GM23338 (cell line): Measurements from ENCODE around the gene RNF20. TPM values are rescaled to one million over a fixed set of nuclear protein-coding genes. Genes with fewer than 3 reads are reported as not detected.

Experiments
- ATAC-seq: fragments of 200-7000 bp; cut with Tn5 transposase; 3 replicates; pipeline ENCODE4 v1.9.1; 2020
- DNase-seq: peaks from one replicate; pipeline ENCODE4 v3.0.0-alpha.2; 2015; ENCODE audit warnings: low spot score
- H2AFZ ChIP-seq: fragments of 200-600 bp; sonication (generic); 2 replicates; pipeline ENCODE4 v1.8.0; 2016; ENCODE audit warnings: antibody characterized with exemption, mild to moderate bottlenecking, moderate library complexity
- H3F3A ChIP-seq: fragments of 200-600 bp; sonication (generic); replicated peaks from 2 replicates; pipeline ENCODE4 v1.8.0; 2017; ENCODE audit warnings: antibody characterized with exemption, mixed run types, low read depth
- H3K27ac ChIP-seq: fragments of 200-600 bp; sonication (generic); 2 replicates; pipeline ENCODE4 v1.6.1; 2016; ENCODE audit warnings: low read depth
- H3K27me3 ChIP-seq: fragments of 200-600 bp; sonication (generic); 2 replicates; pipeline ENCODE4 v1.8.0; 2016; ENCODE audit warnings: mild to moderate bottlenecking, mixed run types, moderate library complexity; ENCODE audit not compliant: insufficient read depth
- H3K36me3 ChIP-seq: fragments of 200-600 bp; sonication (generic); 2 replicates; pipeline ENCODE4 v1.8.0; 2016; ENCODE audit warnings: mild to moderate bottlenecking; ENCODE audit not compliant: insufficient read depth
- H3K4me1 ChIP-seq: fragments of 200-600 bp; sonication (generic); 2 replicates; pipeline ENCODE4 v1.8.0; 2016; ENCODE audit warnings: mild to moderate bottlenecking, moderate library complexity; ENCODE audit not compliant: insufficient read depth
- H3K4me2 ChIP-seq: fragments of 200-600 bp; sonication (generic); 2 replicates; pipeline ENCODE4 v1.7.1; 2017; ENCODE audit warnings: mixed run types
- H3K4me3 ChIP-seq: fragments of 200-600 bp; sonication (generic); 2 replicates; pipeline ENCODE4 v1.6.1; 2016; ENCODE audit warnings: mixed run types
- H3K79me2 ChIP-seq: fragments of 200-600 bp; sonication (generic); replicated peaks from 2 replicates; pipeline ENCODE4 v1.8.0; 2017; ENCODE audit warnings: mild to moderate bottlenecking; ENCODE audit not compliant: insufficient read depth
- H3K9me2 ChIP-seq: fragments of 200-600 bp; sonication (generic); 2 replicates; pipeline ENCODE4 v1.8.0; 2017; ENCODE audit not compliant: insufficient read depth
- H4K20me1 ChIP-seq: fragments of 200-600 bp; sonication (generic); replicated peaks from 2 replicates; pipeline ENCODE4 v1.8.0; 2017; ENCODE audit warnings: mild to moderate bottlenecking; ENCODE audit not compliant: insufficient read depth
- H3K27ac Mint-ChIP-seq: 2 replicates; pipeline ENCODE4 v1.8.0; 2020; ENCODE audit warnings: inconsistent platforms, mild to moderate bottlenecking, moderate library complexity, mixed read lengths
- H3K27me3 Mint-ChIP-seq: 3 replicates; pipeline ENCODE4 v1.8.0; 2022; ENCODE audit warnings: low read depth, mild to moderate bottlenecking, moderate library complexity, mixed read lengths, inconsistent platforms; ENCODE audit not compliant: insufficient read depth, poor library complexity
- H3K36me3 Mint-ChIP-seq: 3 replicates; pipeline ENCODE4 v1.8.0; 2021; ENCODE audit warnings: low read depth, mild to moderate bottlenecking, inconsistent platforms, moderate library complexity, mixed read lengths
- H3K4me1 Mint-ChIP-seq: 3 replicates; pipeline ENCODE4 v1.8.0; 2020; ENCODE audit warnings: mild to moderate bottlenecking, inconsistent platforms, mixed read lengths
- H3K4me3 Mint-ChIP-seq: 3 replicates; pipeline ENCODE4 v1.8.0; 2021; ENCODE audit warnings: moderate library complexity, mild to moderate bottlenecking, inconsistent platforms, mixed read lengths
- H3K9me3 Mint-ChIP-seq: 3 replicates; pipeline ENCODE4 v1.8.0; 2020; ENCODE audit warnings: moderate library complexity, mild to moderate bottlenecking, inconsistent platforms, mixed read lengths
- CREB1 ChIP-seq: fragments of 250-450 bp; sonication (Bioruptor Pico); IDR thresholded peaks from 2 replicates; pipeline ENCODE4 v1.5.0; 2020; ENCODE audit warnings: low read depth, mild to moderate bottlenecking, moderate library complexity
- EZH2 ChIP-seq: fragments of 200-600 bp; sonication (generic); IDR thresholded peaks from one replicate; pipeline ENCODE4 v1.8.0; 2017; ENCODE audit warnings: antibody characterized with exemption, mild to moderate bottlenecking, low read depth; ENCODE audit not compliant: unreplicated experiment
- EZH2phosphoT487 ChIP-seq: fragments of 200-600 bp; sonication (generic); IDR thresholded peaks from one replicate; pipeline ENCODE4 v1.8.1; 2018; ENCODE audit warnings: antibody characterized with exemption; ENCODE audit not compliant: unreplicated experiment
- JUNB ChIP-seq: IDR thresholded peaks from one replicate; pipeline ENCODE4 v1.6.1; 2016; ENCODE audit warnings: antibody characterized with exemption; ENCODE audit not compliant: unreplicated experiment
- POLR2AphosphoS5 ChIP-seq: IDR thresholded peaks from 2 replicates; pipeline ENCODE4 v1.6.1; 2016; ENCODE audit warnings: antibody characterized with exemption, low read depth
- STAT1 ChIP-seq: IDR thresholded peaks from one replicate; pipeline ENCODE4 v1.6.1; 2016; ENCODE audit warnings: antibody characterized with exemption; ENCODE audit not compliant: unreplicated experiment
- ZNF114 ChIP-seq: fragments of 250-450 bp; sonication (Bioruptor Pico); IDR thresholded peaks from 2 replicates; pipeline ENCODE4 v1.5.0; 2020; ENCODE audit warnings: mild to moderate bottlenecking, moderate library complexity
- ZNF331 ChIP-seq: fragments of 250-450 bp; sonication (Bioruptor Pico); IDR thresholded peaks from 2 replicates; pipeline ENCODE4 v1.5.0; 2020; ENCODE audit warnings: low read depth, mild to moderate bottlenecking, moderate library complexity
- polyA plus RNA-seq: library from polyadenylated mRNA; unstranded; fragments of >200 nt; fragmentation: Nextera tagmentation; extraction: Ambion mirVana; gene quantifications from 2 replicates; pipeline ENCODE4 v1.2.1, GENCODE V29; 2016
- total RNA-seq: library from RNA; depleted of rRNA; stranded (reverse); fragments of >200 nt; shearing (Covaris generic); gene quantifications from 2 replicates; pipeline ENCODE4 v1.2.3, GENCODE V29; 2014
- TF ChIP-seq, protein P1 (sequence below), 2 experiments: fragments of 200-600 bp in 1 of 2; sonication (generic) in 1 of 2; conservative IDR thresholded peaks; 2 replicates each; pipeline versions ENCODE4 v1.5.1 to v1.6.1; 2016 to 2017; ENCODE audit warnings: antibody characterized with exemption in 2 of 2, low read depth in 2 of 2, mild to moderate bottlenecking in 2 of 2, moderate library complexity in 1 of 2
- TF ChIP-seq, protein P2 (sequence below): fragments of 250-450 bp; sonication (Bioruptor Pico); IDR thresholded peaks from 2 replicates; pipeline ENCODE4 v1.5.0; 2020; ENCODE audit warnings: mild to moderate bottlenecking, moderate library complexity
- TF ChIP-seq, protein P3 (sequence below): IDR thresholded peaks from 2 replicates; pipeline ENCODE4 v1.6.1; 2016; ENCODE audit warnings: antibody characterized with exemption

Gene RNF20
- total and polyA plus RNA-seq, 2 experiments from 2014 or later, result 33.6 to 36.2 TPM

- H4K20me1 ChIP-seq, result no peaks in the 10 kb centered on the region
- Mint-ChIP-seq H3K36me3 (no peaks in the 10 kb centered on the region), H3K4me3 (no peak overlapping the region), H3K4me1 (peaks cover 7% of the 10 kb centered on the region), H3K9me3 (no peaks in the 10 kb centered on the region; the same call in 2 of the 3 replicates), H3K27ac (no peak overlapping the region), H3K27me3 (no peaks in the 10 kb centered on the region)
- H3F3A ChIP-seq, result no peaks in the 10 kb centered on the region
- H3K4me2 ChIP-seq, result no peak overlapping the region
- H3K36me3 ChIP-seq, result no peaks in the 10 kb centered on the region
- H3K4me1 ChIP-seq, result no peaks in the 10 kb centered on the region; the same call in 1 of the 2 replicates
- no peaks in the 10 kb centered on the region for H3K79me2 ChIP-seq
- peaks cover 10% of the 10 kb centered on the region; the same call in 1 of the 2 replicates for H3K9me2 ChIP-seq
- no peak for DNase-seq
- no peak for ATAC-seq
- H3K27me3 ChIP-seq, result no peaks in the 10 kb centered on the region
- peak overlapping the region; percentile 33; the same call in 1 of the 2 replicates for H2AFZ ChIP-seq
- H3K4me3 ChIP-seq, result no peak overlapping the region
- H3K27ac ChIP-seq, result peak overlapping the region; percentile 39; the same call in 1 of the 2 replicates
- TF ChIP-seq, protein P1, sequence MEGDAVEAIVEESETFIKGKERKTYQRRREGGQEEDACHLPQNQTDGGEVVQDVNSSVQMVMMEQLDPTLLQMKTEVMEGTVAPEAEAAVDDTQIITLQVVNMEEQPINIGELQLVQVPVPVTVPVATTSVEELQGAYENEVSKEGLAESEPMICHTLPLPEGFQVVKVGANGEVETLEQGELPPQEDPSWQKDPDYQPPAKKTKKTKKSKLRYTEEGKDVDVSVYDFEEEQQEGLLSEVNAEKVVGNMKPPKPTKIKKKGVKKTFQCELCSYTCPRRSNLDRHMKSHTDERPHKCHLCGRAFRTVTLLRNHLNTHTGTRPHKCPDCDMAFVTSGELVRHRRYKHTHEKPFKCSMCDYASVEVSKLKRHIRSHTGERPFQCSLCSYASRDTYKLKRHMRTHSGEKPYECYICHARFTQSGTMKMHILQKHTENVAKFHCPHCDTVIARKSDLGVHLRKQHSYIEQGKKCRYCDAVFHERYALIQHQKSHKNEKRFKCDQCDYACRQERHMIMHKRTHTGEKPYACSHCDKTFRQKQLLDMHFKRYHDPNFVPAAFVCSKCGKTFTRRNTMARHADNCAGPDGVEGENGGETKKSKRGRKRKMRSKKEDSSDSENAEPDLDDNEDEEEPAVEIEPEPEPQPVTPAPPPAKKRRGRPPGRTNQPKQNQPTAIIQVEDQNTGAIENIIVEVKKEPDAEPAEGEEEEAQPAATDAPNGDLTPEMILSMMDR (conservative IDR thresholded peaks at IDR 0.05; ENCODE audit: low read depth in 2 of 2), result no peak
- no peak for TF ChIP-seq CREB1 (CRISPR knock-in tag)
- TF ChIP-seq, protein P2, sequence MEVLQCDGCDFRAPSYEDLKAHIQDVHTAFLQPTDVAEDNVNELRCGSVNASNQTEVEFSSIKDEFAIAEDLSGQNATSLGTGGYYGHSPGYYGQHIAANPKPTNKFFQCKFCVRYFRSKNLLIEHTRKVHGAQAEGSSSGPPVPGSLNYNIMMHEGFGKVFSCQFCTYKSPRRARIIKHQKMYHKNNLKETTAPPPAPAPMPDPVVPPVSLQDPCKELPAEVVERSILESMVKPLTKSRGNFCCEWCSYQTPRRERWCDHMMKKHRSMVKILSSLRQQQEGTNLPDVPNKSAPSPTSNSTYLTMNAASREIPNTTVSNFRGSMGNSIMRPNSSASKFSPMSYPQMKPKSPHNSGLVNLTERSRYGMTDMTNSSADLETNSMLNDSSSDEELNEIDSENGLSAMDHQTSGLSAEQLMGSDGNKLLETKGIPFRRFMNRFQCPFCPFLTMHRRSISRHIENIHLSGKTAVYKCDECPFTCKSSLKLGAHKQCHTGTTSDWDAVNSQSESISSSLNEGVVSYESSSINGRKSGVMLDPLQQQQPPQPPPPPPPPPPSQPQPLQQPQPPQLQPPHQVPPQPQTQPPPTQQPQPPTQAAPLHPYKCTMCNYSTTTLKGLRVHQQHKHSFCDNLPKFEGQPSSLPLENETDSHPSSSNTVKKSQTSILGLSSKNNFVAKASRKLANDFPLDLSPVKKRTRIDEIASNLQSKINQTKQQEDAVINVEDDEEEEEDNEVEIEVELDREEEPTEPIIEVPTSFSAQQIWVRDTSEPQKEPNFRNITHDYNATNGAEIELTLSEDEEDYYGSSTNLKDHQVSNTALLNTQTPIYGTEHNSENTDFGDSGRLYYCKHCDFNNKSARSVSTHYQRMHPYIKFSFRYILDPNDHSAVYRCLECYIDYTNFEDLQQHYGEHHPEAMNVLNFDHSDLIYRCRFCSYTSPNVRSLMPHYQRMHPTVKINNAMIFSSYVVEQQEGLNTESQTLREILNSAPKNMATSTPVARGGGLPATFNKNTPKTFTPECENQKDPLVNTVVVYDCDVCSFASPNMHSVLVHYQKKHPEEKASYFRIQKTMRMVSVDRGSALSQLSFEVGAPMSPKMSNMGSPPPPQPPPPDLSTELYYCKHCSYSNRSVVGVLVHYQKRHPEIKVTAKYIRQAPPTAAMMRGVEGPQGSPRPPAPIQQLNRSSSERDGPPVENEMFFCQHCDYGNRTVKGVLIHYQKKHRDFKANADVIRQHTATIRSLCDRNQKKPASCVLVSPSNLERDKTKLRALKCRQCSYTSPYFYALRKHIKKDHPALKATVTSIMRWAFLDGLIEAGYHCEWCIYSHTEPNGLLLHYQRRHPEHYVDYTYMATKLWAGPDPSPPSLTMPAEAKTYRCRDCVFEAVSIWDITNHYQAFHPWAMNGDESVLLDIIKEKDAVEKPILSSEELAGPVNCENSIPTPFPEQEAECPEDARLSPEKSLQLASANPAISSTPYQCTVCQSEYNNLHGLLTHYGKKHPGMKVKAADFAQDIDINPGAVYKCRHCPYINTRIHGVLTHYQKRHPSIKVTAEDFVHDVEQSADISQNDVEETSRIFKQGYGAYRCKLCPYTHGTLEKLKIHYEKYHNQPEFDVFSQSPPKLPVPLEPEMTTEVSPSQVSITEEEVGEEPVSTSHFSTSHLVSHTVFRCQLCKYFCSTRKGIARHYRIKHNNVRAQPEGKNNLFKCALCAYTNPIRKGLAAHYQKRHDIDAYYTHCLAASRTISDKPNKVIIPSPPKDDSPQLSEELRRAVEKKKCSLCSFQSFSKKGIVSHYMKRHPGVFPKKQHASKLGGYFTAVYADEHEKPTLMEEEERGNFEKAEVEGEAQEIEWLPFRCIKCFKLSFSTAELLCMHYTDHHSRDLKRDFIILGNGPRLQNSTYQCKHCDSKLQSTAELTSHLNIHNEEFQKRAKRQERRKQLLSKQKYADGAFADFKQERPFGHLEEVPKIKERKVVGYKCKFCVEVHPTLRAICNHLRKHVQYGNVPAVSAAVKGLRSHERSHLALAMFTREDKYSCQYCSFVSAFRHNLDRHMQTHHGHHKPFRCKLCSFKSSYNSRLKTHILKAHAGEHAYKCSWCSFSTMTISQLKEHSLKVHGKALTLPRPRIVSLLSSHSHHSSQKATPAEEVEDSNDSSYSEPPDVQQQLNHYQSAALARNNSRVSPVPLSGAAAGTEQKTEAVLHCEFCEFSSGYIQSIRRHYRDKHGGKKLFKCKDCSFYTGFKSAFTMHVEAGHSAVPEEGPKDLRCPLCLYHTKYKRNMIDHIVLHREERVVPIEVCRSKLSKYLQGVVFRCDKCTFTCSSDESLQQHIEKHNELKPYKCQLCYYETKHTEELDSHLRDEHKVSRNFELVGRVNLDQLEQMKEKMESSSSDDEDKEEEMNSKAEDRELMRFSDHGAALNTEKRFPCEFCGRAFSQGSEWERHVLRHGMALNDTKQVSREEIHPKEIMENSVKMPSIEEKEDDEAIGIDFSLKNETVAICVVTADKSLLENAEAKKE (CRISPR knock-in tag), result no peak
- TF ChIP-seq ZNF331, result no peak
- no peak for TF ChIP-seq JUNB
- TF ChIP-seq POLR2AphosphoS5, result no peak
- TF ChIP-seq STAT1, result no peak
- TF ChIP-seq EZH2phosphoT487, result no peak
- TF ChIP-seq EZH2, result no peak
- TF ChIP-seq, protein P3, sequence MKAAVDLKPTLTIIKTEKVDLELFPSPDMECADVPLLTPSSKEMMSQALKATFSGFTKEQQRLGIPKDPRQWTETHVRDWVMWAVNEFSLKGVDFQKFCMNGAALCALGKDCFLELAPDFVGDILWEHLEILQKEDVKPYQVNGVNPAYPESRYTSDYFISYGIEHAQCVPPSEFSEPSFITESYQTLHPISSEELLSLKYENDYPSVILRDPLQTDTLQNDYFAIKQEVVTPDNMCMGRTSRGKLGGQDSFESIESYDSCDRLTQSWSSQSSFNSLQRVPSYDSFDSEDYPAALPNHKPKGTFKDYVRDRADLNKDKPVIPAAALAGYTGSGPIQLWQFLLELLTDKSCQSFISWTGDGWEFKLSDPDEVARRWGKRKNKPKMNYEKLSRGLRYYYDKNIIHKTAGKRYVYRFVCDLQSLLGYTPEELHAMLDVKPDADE, result no peak
- TF ChIP-seq ZNF114 (CRISPR knock-in tag), result no peak
Observed at GRCh38 chr9:101498323-101498722, 35.3 kb upstream of the RNF20 start.
